HG02642 (cell line): ENCODE measurements around the gene HIVEP3.

Experiments
- ATAC-seq: cut with Tn5 transposase; IDR thresholded peaks from one replicate; pipeline ENCODE4 v1.9.1; 2021; ENCODE audit warnings: mild to moderate bottlenecking; ENCODE audit not compliant: unreplicated experiment, poor library complexity

The HIVEP3 gene

DNA sequence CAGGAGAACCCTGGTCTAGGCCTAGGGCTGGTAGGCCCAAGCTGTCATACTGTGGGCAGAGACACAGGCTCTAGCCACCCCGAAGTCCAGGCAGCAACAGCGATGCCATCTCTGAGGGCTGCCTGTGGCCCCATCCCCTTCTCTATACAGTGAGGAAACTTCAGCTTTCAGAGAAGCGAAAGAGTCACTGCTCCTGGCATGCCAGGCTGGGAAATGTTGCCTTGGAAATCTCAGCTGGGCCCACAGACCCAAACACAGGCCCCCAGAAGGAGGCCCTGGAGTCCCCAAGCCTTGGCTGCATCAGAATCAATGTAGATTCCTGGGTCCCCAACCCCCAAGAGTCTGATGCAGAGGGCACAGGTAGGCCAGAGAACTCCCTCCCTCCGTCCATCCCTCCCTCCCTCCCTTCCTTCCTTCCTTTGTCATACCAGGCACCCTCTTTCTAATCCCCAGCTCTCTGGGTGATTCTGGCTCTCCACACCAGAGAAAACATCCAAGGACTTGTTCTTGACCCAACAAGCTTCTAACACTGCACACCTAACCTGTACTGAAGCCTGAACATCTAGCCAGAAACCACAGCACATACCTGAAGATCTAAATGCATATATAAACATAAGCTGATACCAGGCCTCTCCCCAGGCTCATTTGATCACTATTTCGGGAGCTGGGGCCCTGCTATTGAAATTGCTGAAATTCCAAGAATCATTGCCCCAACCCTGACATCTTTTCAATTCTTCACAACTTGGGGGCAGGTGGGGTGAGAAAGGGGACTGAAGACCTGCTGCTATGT, 291.0 kb downstream of the HIVEP3 start:
- ATAC-seq = no peak

DNA sequence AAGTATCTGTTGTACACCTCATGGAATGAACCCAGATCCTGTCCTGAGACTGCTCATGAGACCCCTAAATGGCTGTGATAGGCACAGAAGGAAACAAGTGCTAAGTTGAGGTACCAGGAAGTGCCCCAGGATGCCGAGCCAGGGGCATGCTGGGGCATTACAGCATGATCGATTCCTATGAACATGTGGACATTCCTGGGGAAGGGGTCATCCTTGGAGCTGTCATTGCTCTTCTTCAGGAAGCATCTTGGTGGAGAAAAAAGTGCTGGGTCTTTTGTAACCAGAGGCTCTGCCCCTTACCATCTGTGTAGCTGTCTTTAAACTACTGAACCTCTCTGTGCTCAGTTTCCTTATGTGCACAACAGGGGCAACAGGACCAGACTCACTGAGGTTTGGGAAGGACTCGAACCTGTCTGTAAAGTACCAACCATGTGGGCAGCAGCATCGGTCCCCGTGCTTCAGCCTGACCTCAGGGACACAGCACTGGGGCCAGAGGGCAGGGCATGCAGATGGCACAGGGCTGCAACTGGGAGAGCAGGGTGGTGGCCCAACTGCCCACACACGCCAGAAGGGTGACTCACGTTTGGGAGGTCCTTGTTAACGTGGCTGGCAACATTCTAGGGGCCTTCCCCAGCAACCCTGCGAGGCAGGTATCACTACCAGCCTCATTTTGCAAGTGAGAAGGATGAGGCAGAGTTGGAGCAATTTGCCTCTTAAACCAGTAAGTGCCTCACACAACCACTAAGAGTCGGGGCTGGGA, 291.9 kb downstream of the HIVEP3 start:
- ATAC-seq = no peak

DNA sequence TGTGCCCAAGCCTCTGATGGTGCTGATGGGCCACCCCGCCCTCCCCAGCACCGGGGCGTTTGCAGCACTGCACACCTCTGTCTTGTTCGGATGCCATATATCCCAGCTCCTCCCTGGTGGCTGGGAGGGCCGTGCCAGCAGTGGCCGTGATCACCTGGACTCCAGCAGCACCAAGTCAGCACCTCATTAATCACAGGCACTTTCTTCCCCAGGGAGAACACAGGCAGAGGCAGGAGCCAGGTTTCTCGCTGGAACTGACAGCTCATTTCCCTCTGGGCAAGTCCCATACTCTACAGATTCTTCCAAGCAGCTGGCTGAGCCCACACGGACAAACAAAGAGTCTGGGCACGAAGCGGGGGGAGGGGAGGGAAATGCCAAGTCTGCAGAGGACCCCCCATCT, 292.6 kb downstream of the HIVEP3 start:
- no peak for ATAC-seq

DNA sequence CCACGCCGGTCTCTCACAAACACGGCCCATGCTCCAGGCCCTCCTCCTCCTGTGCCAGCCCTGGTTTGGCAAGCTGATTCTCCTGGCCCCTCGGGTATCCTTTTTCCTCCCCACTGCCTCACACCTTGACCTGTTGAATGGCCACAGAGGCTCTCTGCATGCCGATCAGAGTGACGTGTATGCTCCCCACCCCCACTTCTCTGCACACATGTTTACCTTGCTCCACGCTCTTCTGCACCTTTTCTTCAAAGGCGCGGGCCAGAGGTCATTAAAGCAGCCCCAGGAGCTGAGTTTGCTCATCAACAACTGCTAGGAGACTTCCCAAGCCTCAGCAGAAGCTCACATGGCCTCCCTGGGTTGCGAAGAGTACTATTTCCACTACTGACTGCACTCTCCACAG, 295.0 kb downstream of the HIVEP3 start:
- ATAC-seq = peak; percentile 20

DNA sequence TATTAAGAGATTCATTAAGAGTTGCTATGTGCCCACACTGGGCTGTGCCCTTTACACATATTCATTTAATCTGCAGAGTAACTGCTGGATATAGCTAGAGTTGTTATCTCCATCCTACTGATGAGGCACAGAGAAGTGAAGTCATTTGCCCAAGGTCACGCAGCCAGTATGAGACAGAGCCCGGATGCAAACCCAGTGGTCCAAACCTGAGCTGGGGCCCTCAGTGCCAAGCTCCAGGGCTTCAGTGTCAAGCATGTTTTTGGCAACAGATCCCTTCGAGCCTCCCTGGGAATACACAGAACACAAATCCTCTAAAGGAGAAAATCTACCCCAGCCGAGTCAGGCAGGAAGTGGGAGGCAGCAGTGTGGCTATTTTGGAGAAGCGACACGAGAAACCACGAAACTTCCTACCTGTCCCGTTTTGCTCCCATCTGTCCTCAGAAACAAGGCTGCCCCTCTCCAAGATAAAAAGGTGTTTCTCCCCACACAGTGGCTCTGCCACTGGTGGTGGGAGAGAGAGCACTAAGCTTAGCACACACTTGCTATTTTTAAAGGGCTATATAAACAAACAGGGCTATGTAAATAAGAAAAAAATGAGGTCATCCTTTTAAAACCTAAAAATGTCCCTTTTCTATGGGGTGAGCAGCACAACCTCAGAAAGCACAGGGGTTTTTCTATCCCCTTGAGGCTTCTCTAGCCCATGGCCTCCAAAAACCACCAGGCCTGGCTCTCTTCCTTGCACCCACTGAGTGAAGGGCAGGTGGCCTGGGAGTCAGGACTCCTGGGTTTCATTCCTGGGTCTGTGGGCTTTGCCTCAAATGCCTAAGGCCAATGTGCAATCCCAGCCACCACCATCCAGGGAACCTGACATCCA, 295.6 kb downstream of the HIVEP3 start:
- ATAC-seq = peak; percentile 73

DNA sequence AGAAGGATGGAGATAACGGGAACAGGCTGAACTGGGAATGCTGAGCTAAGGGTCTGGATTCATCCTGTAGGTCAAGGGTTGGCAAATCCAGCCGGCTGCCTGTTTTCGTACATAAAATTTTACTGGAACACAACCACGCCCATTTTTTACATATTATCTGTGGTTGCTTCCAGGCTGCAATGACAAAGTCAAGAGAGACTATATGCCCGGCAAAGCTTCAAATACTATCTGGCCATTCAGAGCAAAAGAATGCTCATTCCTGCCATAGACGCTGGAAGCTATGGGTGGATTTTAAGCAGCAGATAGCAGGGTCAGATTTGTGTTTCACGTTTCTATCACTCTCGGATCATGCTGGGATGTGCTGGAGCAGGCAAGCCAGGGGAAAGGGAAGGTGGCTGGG, 296.3 kb downstream of the HIVEP3 start:
- no peak for ATAC-seq

DNA sequence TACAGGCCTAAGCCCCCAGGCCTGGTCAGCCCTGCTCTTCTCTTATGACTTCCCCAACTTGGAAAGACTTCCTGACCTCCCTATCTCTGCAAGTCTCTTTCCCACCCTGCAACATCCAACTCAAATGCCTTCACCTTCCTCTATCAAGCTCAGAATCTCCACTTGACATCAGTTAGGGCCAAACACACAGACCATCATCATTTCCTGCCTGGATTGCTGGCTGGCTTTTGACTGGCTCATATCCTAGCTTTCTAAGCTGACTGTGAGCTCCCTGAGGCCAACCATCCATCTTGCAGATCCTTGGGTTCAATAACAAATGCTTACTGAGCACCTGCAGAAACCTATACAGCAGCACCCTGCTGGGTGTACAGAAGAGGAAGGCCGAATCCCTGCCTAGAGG, 296.9 kb downstream of the HIVEP3 start:
- ATAC-seq = no peak

DNA sequence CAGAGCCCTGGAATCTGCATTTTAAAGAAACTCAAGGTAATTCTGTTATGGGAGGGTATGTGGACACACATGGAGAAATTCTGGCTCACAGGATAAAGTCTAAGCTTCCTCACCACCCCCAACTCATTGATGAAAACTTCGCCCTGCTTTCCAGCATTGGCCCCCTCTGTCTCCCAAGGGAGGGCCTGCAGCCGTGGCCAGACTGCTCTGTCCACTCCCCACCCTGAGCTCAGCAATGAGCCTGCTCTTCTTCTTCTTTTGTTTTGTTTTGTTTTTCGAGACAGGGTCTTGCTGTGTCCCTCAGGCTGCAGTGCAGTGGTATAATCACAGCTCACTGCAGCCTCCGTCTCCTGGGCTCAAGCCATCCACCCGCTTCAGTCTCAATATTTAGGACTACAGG, 297.5 kb downstream of the HIVEP3 start:
- ATAC-seq = no peak

DNA sequence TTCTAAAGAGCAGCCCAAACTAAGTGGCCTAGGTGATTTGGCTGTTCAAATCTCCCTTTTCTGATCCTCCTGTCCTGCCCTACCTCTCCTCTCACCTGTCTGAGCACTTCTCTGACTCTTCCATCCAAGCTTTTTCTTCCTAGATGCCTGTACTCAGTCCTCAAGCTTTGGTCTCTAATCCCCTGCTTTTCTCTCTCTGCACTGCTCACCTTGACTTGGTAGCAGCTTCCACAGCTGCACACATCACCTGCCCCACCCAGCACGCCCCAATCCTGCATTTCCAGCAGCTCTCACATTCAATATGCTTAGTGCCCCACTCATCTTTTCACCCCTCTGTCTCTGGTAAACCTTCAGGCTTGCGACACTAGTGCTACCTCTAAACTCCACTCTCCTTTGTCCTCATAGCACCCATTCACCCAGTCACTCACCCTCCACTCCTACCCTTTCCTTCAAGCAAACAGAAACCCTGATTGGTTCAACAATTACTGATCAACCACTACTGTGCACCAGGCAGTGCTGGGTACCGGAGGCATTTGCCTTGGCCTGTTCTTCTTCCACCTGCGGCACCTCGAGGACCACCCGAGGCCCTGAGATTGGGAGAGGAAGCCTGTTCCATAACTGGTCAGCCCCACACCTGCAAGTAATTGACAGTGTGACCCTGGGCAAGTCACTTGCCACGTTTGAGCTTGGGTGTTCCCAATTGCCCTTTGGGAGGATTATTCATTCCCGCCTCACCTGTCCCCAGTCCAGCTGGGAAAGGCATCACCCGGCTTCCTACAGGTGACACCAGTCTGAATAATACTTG, 298.2 kb downstream of the HIVEP3 start:
- ATAC-seq = no peak

DNA sequence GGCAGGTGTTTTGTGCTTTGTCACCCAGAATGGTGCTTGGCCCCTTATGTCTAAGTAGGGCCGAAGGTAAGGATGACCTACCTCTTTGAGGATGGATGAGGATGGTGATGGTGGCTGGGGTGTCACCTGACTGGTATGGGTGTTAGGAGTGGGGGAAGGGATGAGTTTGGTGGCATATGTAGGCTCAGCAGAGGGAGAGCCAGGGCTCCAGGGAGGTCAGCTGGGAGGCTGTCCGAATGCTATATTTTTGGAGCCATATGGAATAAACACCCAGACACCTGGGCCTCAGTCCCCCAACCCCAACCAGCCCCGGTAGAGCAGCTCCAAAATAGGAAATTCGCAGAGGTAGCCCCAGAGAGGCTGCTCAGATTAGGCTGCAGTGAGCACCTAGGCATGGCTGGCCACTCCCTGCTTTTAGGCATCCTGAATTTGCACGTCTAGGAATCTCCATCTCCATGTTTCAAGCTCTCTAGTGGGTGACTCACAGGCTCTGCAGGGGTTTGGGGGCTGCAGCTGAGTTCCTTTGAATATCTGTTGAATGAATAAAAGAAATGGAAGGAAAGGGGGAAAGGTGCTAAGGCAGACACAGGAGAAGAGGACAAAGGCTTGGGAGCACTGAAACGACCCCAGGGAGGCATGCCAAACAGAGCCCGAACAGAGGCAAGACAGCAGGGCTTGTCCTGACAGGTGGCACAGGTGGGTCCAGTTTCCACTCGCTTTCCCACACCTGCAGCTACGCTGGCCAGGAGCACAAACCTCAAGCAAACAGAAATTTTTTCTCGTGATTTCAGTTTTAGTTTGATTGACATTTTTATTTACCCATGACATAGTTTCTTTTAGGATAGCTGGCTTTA, 299.0 kb downstream of the HIVEP3 start:
- no peak for ATAC-seq

DNA sequence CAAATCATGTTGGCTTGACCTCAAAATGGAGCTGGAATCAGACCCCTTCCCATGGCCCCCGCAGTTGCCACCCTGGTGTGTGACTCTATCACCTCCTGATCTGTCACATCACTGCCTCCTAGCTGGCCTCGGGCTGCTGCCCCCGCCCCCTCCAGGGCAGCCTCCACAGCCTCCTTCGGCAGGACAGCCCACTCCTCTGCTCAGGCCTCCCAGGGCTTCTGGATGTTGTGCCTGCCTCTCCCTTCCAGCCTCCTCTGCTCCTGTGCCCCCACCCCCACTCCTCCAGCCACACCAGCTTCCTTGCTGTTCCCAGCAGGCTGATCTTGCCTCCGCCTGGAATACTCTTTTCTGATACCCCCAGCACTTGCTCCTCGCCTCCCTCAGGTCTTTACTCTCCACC, 299.9 kb downstream of the HIVEP3 start:
- no peak for ATAC-seq

DNA sequence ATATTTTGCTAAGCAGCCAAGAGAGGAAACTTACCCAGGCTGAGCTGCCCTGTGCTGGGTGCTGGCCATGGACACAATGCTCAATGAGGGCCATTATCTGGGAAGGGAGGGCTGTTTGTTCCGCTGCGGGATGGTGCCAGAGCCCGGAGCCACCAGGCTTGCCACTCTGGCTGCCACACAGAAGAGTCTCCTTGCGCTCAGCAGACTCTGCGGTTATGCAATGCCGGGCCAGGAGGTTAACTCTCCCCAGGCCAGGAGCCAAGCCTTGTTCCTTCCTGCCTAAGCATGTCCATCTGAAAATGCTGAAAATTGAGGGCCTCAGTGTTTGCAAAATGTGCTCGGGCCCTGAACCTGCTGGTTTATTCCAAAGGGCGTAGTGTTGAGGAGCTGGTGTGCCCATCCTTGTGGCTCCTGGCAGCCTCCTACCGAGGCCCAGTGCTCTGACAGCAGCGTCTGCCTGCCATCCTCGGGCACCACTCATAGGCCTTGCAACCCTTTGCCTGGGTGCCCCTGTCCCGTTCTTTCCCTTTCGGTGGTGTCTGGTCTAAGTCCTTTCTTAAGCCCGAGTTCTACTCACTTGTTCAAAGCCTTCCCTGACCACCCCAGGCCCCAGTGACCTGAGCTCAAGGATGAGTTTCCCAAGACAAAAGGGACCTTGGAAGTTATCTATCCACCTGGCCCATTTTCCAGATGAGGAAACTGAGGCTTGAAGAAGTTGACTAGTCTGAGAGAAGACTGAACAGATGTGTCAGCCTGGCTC, 300.5 kb downstream of the HIVEP3 start:
- ATAC-seq = no peak

DNA sequence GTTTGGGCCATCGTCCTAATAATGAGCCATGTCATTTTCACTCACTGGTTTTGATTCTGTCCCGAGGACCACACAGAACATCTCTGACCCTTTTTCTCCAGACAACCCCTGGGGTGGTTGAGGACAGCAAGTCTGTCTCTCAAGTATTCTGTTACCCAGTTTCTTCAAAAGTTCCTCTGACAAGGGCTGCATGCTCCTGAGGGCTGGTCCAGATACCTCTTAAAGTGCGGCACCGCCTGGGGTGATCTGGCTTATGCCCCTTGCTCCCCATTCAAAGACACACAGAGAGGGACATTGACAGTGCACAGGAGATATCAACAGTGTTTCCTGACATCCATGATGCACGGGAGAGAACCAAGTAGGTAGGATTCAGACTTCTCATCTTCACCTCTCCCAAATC, 301.4 kb downstream of the HIVEP3 start:
- no peak for ATAC-seq

DNA sequence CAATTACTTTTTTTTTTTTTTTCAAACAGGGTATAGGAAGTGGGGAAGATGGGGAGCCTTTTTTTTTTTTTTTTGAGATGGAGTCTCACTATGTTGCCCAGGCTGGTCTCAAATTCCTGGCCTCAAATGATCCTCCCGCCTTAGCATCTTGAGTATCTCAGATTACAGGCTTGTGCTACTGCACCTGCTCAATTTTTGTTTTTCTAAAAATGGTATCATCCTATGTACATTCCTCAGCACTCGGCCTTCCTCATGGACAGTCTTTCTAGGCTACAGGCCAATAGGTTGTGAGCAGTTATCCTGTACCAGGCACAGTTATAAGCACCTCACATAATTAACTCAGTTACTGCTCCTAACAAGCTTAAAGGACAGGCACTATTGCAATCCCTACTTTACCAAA, 302.2 kb downstream of the HIVEP3 start:
- no peak for ATAC-seq

DNA sequence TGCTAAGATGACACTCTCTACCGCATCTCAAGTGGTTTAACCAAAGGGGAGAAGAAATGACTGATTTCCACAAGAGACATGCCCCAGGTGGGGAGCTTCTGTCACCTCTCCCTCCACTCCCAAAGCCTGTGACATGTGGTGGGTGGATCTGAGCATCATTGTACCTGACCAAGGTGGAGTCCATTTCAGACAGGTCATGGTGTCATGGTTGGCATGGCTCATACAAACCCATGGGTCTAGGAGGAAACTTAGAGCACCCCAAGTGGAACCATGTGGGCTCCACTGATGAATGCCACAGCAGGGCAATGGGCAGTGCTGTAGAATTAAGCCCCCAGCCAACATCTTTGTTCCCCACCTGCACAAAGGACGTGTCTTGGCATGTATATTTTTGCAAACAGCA, 302.7 kb downstream of the HIVEP3 start:
- ATAC-seq = no peak

DNA sequence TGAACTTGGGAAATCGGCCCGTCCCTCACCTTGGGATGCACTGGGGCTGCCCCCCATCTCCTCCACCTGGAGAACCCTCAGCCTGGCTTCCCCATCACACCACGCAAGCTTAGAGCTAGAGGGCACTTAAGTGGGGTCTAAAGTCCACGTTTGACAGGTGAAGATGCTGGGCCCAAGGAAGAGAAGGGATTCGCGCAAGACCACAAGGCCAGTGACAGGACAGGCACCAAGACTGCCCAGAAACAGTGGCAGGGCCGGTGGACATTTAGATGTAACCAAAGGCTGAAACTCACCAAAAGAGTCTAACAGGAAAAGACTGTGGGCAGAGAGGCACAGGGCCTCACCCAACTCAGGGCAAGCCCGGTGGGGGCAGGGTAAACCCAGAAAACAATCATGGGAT, 303.4 kb downstream of the HIVEP3 start:
- no peak for ATAC-seq

DNA sequence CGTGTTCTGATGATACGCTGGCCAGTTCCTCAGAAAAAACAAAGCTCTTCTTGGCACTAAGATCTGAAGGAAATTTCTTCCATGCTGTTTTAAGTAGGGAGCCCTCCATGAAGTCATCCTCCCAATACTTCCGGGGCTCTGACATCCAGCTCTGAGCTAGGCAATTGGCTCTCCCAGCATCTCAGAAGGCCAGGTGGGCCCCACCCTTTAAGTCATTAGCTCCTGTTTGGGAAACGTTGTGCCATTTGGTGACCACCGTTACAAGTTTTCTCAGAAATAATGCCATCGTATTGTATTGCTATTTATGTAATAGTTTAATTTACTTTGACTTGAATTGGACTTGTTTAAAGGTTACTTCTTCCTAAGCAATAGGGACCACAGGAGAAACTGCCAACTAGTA, 303.9 kb downstream of the HIVEP3 start:
- no peak for ATAC-seq

DNA sequence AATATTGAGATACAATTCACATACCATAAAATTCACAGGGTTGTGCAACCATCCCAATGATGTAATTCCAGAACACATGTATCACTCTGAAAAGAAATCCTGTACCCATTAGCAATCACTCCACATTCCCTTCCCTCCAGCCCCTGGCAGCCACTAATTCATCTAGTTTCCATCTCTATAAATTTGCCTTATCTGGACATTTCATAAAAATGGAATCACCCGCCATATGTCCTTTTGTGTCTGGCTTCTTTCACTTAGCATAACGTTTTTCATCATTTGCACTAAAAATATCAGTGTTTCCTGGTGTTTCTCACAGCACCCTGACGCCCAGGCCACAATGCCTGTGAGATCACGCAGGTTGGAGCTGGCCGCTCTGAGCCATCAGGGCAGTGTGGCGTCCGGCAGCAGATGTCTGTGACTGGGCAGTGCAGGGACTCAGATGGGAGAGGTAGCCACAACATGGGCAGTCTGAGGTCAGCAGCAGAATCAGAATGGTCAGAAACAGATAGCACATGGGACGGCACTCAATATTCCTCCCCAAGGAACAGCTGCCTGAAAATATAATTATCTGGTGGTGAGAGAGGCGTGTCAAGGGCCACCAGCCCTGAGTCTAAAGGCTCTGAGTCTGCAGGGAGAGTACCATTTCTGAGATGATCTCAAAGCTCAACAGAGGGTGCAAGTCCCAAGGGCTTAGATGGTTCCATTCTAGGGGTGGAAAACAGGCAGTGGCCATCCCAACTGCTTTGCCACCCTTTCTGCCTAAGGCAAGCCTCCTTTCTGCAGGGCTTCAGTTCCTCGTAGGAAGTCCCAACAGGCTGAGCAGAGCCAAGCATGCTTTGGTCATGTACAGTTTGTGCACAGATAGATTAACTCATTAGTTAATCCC, 304.8 kb downstream of the HIVEP3 start:
- no peak for ATAC-seq
